ENCODE results near the gene PEX5L.

GRCh38 chr3:179949869-179950268, 86.9 kb downstream of the PEX5L start:
- no peak for TF ChIP-seq CTCF (IDR thresholded peaks at IDR 0.05)
- no peak for TF ChIP-seq POLR2A (IDR thresholded peaks at IDR 0.05)

Measured in adrenal gland (tissue), 5 donors.